Measurements from ENCODE around the gene ATF6B.

ATF6B gene

DNA sequence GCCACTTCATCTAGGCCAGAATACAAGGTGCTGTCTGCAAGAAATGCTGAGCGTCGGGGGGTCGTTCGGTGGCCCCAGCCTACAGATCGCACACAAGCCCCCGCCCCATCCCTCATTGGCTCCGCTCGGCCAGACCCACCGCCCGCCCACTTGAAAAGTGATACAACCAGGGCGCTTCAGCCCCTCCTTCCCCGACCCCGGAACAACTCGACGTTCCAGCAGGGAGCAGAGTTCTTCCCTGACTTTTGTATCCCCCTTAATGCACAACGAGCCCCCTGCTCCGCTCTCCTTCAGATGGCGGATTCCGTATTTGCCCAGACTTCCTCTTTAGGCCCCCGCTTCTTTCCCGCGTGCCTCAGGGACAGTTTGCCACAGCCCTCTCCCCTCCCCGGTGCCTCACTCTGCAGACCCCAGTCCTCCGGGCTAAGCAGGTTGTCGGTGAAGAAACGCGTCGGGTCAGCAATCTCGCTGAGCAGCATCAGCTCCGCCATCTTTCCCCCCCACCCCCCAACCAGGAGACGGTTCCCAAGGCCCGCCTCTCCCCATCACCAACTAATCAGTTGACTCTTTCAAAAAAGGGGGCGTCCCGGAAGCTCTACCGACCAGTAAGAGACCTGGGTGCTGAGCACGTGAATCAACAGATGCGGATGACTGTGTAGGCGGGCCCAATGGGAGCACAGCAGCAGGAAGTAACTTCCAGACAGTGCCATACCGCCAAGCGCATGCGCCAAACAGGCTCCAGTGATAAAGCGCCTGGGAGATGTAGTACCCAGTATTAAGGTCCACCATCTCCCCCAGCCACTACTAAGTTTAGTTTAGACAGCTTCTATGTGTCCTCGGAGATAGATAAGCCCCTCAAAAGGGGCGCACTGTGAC is at the start of gene ATF6B:
TSS of gene ATF6B (minus strand) at position 530 of the 876 bp plus-strand sequence. CDS start at position 491, 39 bp downstream.
- FAIRE-seq, result peak; percentile 98

DNA sequence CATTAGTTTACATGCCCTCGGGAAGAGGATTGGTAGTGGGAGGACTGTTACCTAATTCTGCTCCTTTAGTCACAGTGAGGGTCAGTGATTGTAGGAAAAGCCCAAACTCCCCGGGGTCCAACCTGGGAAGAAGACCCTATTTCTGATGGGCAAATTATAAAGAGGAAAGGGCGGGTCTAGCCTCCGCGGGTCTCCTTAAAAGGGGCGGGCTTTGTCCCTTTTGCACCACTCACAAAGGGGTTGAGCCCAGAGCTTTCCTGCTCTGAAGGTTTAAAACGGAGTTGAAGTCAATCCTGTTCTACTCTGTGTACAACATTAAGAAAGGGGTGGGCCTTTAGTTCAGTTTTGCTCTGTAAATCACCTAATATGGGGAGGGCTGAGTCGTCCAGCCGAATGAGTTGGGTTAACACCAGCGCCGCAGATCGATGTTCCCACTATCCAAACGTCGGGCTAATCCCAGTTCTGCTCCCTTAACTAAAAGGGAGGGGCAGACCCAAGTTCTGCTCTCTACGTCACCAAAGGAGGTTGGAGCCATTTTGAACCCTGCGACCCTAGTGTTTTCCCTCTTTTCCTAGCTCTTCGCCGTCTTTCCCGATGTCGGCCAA is 49.2 kb upstream of the ATF6B start:
- FAIRE-seq, result no peak

DNA sequence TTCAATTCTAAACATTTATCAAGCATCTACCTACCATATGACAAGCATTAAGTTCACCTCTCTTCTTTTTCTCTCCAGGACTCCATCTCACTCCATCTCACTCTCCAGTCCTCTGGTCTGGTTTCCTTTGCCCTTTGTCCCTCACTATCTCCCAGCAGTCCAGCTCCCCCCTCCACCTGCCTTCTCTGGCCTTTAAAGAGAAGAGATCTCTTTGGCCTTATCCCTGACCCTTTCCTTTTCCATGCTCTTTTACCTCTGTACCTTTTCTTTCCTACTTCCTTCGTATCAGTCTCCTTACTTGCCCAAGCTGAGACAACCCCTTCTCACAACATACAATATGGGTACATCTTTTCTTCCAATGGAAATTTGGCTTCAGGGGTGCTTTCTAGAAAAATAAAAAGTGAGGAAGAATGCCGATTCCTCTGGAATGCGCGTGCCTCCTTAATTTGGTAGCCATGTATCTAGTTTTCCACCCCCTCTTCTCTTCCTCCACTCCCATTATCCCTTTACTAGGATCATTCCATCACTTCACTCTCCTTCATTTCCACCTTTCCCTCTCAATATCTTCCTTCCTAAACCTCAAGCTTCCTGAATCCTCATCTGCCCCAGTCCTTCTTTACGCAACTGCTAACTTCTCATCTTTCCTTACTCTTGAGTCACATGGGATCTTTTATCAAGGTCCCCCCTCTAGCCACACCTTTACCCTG is 48.6 kb upstream of the ATF6B start:
- no peak for FAIRE-seq

DNA sequence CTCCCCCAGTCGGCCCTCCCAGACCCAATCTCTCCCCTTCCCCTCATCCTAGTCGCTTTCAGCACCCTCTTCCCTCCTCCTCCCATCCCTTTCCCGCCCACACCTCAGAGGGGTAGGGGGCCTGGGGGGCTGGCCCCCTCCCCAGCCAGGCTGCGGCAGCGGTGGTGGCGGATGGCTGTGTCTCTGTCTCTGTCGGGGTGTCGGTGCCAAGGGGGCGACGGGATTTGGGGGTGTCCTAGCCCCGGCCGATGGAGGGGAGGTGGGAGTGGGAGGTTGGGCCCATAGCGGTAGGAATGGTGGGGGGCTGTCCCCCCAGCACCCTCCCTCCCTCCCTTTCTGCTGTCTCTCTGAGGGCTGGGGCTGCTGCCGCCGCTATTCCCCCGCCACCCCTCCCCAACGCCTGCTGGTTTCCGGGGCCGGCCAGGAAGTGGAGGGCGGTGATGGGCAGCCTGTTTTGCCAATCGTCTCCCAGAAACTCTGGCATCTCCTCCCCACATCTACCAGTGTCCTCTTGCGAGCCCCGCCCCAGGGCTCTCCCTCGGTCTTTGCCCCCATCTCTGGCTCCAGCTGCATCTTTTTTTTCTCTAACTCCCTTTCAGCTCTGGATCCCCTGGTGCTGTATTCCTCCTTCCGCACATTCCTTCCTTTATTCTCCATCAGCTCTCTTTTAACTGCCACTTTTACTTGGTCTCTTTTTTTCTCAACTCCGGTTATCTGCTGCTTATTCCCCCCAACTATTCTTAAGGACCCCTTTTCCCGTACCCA is 47.8 kb upstream of the ATF6B start, which contains the start of gene AGPAT1:
TSS of gene AGPAT1 (minus strand) at position 374 of the 765 bp plus-strand sequence. CDS start 4,588 bp downstream, outside the sequence.
- peak; percentile 67 for FAIRE-seq

DNA sequence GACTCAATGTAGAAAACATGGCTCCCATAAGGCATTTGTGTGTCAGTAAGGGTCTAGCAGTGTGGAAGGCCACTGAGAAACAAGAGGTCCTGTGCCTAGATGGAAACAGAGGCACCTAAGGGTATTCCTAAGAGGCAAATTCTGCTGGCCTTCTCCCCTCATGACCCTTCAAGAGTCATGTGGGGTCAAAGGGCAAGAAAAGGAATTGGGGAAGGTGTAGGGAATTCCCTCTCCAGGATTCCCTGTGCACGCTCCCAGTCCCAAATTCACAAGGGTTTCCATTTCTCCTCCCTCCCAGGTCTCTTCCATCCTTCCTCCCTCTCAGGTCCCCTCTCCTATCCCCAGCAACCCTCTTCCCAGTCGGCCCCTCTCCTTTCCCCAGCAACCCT is 47.3 kb upstream of the ATF6B start:
- FAIRE-seq, result no peak

DNA sequence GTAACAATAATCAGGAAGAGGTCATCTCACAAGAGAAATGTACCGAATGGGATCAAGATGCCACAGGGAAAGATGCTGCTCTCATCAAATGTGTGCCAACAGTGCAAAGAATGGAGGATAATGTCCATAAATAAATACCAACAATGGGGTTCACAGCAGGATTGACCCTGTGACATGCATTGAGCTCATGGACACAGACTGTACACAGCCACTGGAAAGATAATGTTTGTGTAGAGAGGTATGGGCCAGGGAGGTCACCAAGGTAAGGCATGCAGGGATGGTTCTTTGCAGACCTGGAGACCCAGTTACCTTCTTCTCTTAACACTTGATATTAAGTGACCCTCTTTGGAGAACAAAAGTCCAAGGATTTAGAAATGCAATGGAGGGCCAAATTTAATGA is 46.4 kb upstream of the ATF6B start:
- FAIRE-seq, result no peak

DNA sequence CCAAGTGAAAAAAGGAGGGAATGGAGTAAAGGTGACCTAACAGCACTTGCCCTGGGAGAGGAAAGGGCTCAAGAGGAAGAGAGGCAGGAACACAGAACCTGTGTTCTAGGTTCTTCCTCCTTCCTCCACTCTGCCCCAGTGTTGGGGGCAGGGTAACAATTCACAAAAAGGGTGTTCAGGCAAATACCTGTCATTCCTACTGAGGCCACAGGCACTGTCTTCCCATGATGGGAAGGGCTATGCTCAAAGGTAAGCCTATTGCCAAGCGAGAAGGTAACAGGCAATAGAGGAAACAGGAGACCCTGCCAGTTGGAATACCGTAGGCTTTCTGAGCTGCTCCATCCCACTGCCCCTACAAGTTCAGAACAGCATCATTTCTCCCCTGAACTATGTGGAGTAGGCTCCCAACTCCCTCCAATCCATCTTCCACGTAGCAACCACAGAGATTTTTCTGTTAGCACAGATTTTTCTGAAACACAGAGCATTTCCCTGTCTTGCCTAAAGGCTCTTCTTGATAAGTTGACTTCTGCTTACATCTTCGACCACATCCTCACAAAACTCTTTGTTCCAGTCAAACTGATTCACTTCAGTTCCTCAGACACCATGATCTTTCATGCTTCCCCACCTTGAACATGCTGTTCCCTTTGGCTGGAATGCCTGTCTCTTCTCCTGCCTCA is 45.1 kb upstream of the ATF6B start:
- FAIRE-seq, result no peak

DNA sequence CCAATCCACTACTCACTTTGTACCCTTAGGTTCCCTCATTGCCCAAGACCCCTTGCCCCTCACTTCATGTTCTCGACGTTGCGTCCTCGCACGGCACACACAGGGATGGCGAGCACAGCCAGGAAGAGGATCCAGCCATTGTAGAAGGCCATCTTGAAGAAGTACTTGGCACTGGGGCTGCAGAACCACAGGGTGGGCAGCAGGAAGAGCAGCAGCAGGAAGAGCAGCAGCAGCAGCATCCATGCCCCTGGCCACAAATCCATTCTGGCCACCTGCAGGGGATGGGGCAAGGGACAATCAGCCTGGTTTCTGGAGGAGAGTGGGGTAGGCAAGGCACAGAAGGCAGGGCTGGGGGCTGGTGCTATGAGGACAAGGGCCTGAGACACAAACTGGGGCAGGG is 43.2 kb upstream of the ATF6B start:
- no peak for FAIRE-seq

DNA sequence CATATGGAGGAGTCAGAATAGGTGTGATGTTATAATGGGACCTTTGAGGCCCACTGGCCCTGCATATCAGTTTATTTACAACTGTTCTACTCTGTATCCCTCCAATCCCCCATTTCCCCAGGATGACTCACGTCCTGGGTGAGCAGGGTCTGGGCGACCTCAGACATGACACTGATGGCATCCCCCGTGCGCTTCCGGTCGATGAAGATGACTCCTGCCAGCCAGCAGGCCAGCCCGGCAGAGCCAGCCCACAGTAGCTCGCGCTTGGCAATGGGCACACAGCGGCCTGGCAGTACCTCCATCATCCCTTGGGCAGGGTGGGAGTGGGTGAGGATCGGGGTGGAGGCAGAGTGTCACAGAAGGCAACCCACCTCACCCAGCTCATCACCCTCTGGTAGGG is 42.2 kb upstream of the ATF6B start:
- no peak for FAIRE-seq

DNA sequence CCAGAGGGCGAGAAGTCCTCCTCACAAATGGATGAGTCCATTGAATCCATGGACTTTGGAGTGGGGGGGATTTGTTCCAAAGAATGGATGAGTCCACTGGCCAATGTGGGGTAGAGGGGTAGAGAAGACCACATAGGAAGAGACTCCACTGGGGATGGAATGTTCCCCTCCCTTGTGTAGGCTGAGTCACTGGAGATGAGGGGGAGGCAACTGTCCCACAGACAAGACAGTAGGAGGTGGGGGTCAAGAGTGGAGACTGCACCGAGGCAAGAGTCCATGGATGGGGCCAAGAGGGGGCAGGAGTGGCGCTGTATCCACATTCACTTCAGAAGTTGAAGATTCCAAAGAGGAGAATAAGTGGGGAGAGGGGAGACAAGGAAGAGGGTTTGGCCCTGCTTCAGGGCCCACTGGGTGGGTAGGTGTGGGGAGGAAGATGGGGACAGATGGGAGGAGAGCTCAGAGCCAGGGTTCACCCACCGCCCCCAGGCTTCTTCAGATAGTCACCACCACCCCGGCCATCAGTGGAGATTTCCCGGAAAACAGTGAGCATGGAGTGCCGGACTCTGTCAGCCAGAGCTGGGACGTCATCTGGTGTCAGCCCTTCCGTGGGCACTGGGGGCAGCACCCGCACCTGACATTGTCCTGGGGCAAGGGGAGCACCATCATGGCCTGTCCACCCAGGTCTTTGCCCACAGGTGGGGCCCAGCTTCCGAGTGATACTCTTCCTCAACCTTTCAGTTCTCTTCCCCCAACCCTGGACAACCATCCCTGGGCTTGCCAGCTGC is 41.0 kb upstream of the ATF6B start:
- FAIRE-seq, result no peak

DNA sequence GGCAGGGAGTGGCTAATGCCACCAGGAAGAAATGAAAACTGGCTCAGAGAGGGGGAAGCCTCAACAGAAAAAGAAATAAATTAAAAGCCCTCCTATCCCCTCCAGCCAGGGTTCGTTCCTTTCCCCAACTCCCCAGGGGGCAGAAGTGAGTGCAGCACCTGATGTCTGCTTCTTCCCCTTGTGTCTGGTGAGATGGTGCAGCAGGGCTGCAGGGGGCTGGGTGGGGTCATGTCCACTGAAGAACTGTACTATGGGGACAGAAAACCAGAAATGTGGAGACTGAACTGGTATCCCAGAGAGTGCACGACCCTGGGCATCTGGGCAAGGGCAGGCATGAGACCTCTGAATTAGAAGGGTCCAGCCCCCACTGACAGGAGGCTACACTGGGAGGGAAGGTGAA is 40.3 kb upstream of the ATF6B start:
- no peak for FAIRE-seq

DNA sequence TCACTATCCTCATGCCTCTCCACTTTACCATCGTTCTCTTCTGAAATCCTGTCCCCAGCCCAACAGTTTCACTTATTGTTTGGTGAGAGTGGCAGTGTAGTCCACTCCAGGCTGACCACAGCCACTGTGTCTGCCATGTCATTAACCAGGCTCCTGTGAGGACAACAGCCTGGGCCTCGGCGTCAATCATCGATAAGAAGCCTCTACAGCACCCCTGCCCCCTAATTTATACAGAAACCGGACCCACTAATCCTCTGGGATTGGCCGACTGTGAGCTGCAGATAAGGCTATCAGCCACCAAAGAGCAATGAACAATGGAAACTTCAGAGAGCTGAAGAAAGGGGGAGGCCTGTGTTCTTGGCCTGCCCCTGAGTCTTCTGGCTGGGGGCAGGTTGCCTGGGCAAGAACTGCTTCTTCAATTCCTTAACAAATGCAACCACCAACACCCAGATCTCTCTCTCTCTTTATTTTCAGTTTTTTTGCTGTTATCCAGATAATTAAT is 39.8 kb upstream of the ATF6B start:
- no peak for FAIRE-seq

DNA sequence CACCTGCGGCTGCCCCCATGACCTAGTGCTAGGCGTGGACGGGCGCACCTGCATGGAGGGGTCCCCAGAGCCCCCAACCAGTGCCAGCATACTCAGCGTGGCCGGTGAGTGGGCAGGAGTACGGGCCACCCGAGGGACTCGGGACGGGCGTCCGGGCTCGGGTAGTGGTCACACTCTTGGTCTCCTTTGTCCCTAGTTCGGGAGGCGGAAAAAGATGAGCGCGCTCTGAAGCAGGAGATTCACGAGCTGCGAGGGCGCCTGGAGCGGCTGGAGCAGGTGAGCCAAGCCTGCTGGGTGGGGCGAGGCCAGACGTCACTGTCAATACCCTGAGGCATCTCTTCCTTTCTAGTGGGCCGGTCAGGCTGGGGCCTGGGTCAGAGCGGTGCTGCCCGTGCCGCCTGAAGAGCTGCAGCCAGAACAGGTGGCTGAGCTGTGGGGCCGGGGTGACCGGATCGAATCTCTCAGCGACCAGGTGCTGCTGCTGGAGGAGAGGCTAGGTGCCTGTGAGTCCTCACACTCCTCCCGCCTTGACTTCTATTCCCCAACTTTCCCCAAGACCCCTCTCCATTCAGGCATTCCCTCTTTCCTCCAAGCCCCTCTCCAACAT is 39.2 kb upstream of the ATF6B start:
- no peak for FAIRE-seq

DNA sequence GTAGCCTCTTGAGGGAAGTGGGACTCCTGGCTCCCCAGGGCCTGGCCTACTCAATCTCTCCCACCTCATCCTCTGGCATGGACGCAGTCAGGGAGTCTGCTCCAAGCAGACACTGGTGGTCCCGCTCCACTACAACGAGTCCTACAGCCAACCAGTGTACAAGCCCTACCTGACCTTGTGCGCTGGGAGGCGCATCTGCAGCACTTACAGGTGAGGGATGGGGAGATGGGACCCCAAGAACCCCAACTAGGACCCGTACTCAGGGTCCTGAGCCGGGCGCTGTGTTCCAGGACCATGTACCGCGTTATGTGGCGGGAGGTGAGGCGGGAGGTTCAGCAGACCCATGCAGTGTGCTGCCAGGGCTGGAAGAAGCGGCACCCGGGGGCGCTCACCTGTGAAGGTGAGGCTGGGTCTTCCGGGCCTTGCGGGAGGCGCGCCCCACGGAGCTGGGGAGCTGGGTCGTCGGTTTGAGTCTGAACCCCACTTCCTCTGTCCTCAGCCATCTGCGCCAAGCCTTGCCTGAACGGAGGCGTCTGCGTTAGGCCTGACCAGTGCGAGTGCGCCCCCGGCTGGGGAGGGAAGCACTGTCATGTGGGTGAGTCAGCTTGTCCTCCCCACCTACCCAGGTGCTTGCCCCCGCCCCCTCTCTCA is 38.5 kb upstream of the ATF6B start:
- no peak for FAIRE-seq

DNA sequence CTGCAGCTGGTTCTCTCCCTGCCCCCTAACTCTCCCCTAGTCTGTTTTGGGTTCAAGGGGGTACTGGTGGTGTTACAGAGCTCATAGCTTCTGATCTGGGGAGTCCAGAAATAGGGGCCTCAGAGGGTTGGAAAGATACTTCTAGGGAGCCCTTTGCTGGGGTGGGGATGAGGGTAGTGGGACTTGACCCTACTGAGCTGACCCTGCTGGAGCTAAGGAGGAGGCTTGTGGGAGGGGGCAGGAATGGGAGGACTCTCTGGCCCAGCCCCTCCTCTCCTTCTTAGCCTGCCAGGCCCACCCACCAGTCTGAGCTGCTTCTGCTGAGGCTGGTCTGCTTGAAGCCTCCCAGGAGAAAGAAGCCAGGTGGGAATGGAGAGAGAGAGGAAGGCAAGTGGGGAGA is 36.2 kb upstream of the ATF6B start, which contains the start of gene EGFL8:
TSS of gene EGFL8 (plus strand) at position 301 of the 400 bp plus-strand sequence. CDS start 1,571 bp downstream, outside the sequence.
- FAIRE-seq, result no peak

DNA sequence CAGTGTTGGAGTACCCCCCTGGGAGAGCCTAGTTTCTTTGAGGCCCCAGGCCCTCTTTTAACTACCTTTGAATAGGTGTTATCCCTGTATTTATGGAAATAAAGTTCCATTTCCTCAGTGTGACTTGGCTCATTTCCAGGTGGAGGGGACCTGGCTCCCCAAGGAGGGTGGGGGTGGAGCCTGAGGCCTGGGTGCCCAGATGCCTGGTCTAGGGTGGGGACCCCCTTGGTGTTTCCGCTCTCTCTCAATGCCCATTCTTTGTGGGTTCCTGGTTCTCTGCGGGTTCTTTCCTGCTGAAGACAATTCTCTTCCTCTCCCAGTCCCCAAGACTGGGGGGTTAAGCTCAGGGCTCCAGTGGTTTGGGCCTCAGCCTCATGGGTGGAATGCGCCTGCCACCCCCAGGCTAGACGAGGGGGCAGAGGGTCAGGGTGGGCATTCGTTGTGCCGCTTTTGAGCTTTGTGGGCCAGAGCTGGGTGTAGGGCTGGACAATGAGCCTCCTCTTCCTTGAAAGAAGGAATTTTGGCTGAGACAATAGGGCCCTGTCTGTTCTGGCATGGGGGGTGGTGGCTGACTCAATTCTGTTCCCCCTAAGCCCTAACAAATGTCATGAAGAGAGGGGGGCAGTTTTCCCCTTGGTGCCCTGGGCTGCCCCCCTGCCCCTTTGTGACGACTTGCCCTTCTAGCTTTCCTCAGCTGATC is 35.7 kb upstream of the ATF6B start:
- FAIRE-seq, result no peak

DNA sequence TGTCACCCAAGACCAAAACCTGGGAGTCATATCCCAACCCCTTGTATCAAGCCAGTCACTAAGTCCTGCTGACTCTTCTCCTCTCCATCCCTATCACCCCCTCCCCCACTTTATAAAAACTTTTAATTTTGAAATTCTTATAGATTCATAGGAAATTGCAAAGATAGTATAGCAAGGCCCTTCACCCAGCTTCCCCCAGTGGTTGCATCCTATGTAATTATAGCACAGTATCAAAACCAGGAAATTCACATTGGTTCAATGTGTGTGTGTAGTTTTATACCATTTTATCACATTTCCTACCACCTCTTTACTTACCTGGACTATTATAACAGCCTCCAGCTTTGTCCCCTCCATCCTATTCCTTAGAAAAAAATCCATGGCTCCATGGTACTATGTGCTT is 30.0 kb upstream of the ATF6B start:
- no peak for FAIRE-seq

DNA sequence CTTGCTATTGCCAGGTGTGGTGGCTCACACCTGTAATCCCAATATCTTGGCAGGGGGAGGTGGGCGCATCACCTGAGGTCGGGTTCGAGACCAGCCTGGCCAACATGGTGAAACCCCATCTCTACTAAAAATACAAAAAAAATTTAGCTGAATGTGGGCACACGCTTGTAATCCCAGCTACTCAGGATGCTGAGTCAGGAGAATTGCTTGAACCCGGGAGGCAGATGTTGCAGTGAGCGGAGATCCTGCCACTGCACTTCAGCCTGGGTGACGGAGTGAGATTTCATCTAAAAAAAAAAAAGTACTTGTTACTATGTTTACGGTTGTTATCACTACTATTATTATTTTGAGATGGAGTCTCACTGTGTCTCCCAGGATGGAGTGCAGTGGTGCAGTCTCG is 28.8 kb upstream of the ATF6B start:
- no peak for FAIRE-seq

DNA sequence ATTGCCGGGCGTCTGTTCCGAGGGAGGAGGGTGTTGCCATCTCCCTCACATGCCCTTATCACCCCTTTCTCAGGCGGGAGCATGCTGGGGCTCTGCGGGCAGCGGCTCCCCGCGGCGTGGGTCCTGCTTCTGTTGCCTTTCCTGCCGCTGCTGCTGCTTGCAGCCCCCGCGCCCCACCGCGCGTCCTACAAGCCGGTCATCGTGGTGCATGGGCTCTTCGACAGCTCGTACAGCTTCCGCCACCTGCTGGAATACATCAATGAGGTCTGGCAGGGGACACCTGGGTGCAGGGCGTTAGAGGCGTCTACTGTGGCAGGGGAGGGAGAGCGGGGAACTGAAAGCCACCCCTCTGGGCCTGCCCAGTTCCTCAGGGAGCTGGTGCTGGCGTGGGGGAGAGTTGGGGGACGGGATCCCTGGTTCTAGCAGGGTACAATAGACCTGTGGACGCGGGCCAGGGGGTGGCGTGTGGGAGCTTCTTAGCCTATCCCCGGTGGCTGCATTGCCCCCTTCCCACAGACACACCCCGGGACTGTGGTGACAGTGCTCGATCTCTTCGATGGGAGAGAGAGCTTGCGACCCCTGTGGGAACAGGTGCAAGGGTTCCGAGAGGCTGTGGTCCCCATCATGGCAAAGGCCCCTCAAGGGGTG is 26.6 kb upstream of the ATF6B start:
- FAIRE-seq, result no peak

All from A204.1 (cell line).